GDM1 (cell line): ENCODE measurements around the gene UNC79.

Source experiments
- DNase-seq: peaks from one replicate; lab custom pipeline; 2025; lab: John Stamatoyannopoulos, UW

UNC79 gene

DNA sequence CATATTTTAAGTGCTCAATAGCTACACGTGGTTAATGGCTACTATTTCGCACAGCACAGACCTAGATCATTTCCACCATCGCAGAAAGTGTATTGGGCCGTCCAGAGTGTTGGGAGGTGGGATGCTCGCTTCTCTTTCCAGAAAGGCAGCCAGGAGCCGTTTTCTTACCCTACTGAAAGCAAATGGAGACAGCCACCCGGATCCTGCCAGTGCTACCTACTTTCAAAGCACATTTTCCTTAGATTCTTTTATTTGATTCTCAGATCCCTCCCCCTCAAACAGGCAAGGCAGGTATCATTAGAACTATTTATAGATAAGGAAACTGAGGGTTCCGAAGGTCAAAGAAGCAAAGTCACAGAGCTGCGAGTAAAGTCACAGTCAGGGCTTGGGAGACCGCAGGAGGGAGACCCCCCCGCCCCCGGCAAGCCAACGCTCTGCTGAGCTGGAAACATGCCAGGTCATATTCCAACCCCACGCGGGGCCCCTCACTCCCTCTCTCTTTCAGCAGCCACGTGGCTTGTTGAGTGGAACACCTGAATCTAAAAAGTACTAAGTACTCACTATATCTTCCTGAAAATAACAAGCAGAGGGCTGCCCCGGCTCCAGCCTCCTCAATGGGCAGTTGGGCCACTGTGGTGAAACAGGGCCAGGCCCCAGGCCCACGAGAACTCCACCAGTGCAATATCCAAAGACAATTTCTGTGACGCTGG lies 321.4 kb downstream of the UNC79 start:
- no peak for DNase-seq

- DNase-seq = no peak
Observed at GRCh38 chr14:93752980-93753561, 322.3 kb downstream of the UNC79 start.

DNA sequence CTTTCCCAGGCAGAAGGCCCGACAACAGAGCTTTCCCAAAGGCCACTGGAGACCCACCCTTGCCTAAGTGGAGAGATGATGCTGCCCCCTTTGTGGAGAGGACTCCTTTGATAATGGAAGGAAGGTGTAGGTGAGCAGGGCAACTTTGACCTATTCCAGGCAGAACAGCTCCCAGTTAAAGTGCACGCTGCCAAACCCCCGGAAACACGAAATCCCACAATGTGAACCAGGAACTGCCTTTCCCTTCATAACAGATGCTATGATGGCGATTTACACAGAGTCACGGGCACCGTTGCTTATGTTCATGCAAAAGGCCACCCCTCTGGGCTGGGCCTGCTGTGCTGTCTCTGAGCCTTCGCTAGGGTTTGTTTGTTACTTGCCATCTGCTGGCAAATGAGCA lies 322.9 kb downstream of the UNC79 start:
- DNase-seq = no peak

DNA sequence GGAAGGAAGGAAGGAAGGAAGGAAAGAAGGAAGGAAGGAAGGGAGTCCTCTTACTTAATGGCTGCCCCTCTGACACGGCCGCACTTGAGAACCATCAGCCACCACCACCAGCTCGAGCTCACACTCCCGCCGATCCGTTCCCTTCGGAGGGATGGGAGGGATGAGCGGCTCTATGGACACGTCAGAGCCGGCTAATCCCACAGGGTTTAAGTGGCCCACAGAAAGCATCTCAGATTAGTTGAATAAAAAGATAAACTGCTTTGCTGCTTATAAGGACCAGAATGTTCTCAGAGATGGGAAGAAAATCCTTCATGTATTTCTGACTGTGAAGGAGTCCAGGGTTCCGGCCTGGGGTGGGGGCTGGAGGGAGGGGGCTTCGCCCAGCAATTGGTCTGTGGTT lies 326.5 kb downstream of the UNC79 start:
- DNase-seq = no peak
